ENCODE results near the gene ASAH2.

Gene ASAH2

GRCh38 chr10:50279489-50279888 is 28.2 kb upstream of the ASAH2 start:
- TF ChIP-seq GATA2 (IDR thresholded peaks at IDR 0.05; ENCODE audit: low read depth, low read length) (no peak), GATA3 (IDR thresholded peaks at IDR 0.05; ENCODE audit: low read depth, low read length) (no peak)

DNA sequence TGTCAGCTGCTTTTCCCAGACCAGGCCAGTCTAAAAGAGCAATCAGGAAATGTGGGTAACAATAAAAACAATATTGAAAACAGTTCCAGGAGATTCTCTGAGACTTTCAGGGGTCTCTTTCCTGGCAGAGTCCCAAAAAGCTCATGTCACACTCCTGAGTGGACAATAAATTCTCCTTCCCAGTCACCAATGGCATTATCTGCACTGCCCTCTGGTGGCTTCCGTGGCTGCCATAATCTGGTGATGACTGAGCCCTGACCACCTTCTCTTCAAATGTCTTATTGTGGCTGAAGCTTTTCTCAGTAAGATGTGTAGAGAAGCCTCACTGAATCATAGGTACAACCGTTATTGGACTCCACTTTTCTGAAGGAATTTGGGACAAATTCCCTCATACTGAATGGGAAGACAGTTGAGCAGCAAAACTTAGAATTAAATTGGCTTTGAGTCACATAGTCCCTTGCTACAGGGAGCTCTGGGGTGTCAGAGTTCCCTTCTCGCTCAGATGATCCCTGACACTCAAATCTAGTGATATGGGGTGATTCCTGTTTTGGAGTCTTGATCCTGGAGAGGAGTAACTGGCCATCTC is 24.4 kb upstream of the ASAH2 start:
- TF ChIP-seq GATA3 (IDR thresholded peaks at IDR 0.05; ENCODE audit: low read depth, low read length) = no peak
- no peak for TF ChIP-seq GATA2 (IDR thresholded peaks at IDR 0.05; ENCODE audit: low read depth, low read length)

- TF ChIP-seq GATA3 (IDR thresholded peaks at IDR 0.05; ENCODE audit: low read depth, low read length) = no peak
- TF ChIP-seq GATA2 (IDR thresholded peaks at IDR 0.05; ENCODE audit: low read depth, low read length) = no peak
Observed at GRCh38 chr10:50272531-50272930, 21.2 kb upstream of the ASAH2 start.

- TF ChIP-seq GATA2 (IDR thresholded peaks at IDR 0.05; ENCODE audit: low read depth, low read length) (no peak), GATA3 (IDR thresholded peaks at IDR 0.05; ENCODE audit: low read depth, low read length) (no peak)
Observed at GRCh38 chr10:50271564-50272250, 20.4 kb upstream of the ASAH2 start.

DNA sequence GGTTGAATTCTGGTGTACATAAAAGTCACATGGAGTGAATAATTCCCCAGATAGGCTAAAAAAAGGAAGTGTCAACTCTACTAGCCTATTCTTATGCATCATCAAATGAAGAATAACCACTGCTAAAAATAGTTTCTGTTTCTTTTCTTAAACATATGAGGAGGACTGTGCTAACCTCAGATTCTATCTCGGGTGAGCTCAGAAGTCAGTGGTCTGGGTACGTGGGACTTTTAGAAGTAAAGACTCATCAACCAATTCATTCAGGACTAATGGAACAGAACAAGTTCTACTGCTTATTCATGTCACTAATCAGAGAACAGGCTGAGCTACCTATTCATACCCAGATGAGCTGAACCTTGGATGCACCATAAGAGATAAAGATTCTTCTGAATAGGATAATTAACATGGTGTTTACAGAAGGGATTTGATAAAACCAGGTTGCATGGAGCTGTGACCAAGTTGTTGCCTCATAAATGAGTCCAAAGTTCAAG is 9.5 kb upstream of the ASAH2 start:
- TF ChIP-seq GATA3 (IDR thresholded peaks at IDR 0.05; ENCODE audit: low read depth, low read length) = no peak
- TF ChIP-seq GATA2 (IDR thresholded peaks at IDR 0.05; ENCODE audit: low read depth, low read length) = no peak

DNA sequence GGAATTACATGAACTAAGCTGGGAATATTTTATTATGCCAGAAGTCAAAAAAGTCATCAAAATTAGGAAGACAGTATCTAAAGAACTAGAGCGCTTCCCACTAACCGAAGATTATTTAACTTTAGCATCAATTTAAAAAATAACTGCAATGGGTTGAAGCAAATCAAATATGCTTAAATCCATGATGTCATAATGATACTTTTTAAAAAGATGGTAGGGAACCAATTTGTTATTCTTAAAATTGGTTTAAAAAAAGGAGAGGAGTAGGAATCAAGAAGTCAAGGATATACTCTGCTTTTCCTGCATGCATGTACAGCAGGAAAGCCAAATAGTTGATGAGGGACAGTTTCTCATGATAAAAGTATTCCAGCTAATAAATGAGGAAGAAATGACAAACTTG is 3.2 kb upstream of the ASAH2 start:
- TF ChIP-seq GATA2 (IDR thresholded peaks at IDR 0.05; ENCODE audit: low read depth, low read length) (no peak), GATA3 (IDR thresholded peaks at IDR 0.05; ENCODE audit: low read depth, low read length) (no peak)

GRCh38 chr10:50250096-50250854 is 1.0 kb downstream of the ASAH2 start:
- TF ChIP-seq GATA3 (IDR thresholded peaks at IDR 0.05; ENCODE audit: low read depth, low read length) (no peak), GATA2 (IDR thresholded peaks at IDR 0.05; ENCODE audit: low read depth, low read length) (no peak)

- no peak for TF ChIP-seq GATA2 (IDR thresholded peaks at IDR 0.05; ENCODE audit: low read depth, low read length)
- TF ChIP-seq GATA3 (IDR thresholded peaks at IDR 0.05; ENCODE audit: low read depth, low read length) = no peak
Observed at GRCh38 chr10:50248598-50248997, 2.7 kb downstream of the ASAH2 start.

GRCh38 chr10:50248062-50248461 is 3.3 kb downstream of the ASAH2 start:
- TF ChIP-seq GATA2 (IDR thresholded peaks at IDR 0.05; ENCODE audit: low read depth, low read length) (no peak), GATA3 (IDR thresholded peaks at IDR 0.05; ENCODE audit: low read depth, low read length) (no peak)

GRCh38 chr10:50244201-50244600 is 7.1 kb downstream of the ASAH2 start:
- no peak for TF ChIP-seq GATA3 (IDR thresholded peaks at IDR 0.05; ENCODE audit: low read depth, low read length)
- no peak for TF ChIP-seq GATA2 (IDR thresholded peaks at IDR 0.05; ENCODE audit: low read depth, low read length)

- no peak for TF ChIP-seq GATA3 (IDR thresholded peaks at IDR 0.05; ENCODE audit: low read depth, low read length)
- no peak for TF ChIP-seq GATA2 (IDR thresholded peaks at IDR 0.05; ENCODE audit: low read depth, low read length)
Observed at GRCh38 chr10:50242777-50243176, 8.5 kb downstream of the ASAH2 start.

- TF ChIP-seq GATA2 (IDR thresholded peaks at IDR 0.05; ENCODE audit: low read depth, low read length) (no peak), GATA3 (IDR thresholded peaks at IDR 0.05; ENCODE audit: low read depth, low read length) (no peak)
Observed at GRCh38 chr10:50234486-50234885, 16.8 kb downstream of the ASAH2 start.

DNA sequence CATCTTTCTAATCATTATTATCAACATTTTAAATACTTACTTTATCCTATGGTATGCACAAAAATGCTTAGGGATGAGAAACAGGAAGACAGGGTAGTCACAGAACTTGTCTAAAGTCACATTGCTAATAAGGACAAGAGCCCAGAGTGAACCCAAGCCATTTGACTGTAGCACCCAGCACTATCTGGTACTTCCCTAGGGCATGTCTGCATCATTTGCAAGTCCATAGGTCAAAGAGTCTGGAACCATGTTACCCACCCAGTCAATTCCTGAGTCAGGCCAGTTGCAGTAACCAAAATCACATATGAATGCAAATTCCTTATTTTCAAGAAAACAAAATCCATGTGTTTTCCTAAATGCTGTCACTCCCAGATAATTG is 19.1 kb downstream of the ASAH2 start:
- no peak for TF ChIP-seq GATA2 (IDR thresholded peaks at IDR 0.05; ENCODE audit: low read depth, low read length)
- TF ChIP-seq GATA3 (IDR thresholded peaks at IDR 0.05; ENCODE audit: low read depth, low read length) = no peak

DNA sequence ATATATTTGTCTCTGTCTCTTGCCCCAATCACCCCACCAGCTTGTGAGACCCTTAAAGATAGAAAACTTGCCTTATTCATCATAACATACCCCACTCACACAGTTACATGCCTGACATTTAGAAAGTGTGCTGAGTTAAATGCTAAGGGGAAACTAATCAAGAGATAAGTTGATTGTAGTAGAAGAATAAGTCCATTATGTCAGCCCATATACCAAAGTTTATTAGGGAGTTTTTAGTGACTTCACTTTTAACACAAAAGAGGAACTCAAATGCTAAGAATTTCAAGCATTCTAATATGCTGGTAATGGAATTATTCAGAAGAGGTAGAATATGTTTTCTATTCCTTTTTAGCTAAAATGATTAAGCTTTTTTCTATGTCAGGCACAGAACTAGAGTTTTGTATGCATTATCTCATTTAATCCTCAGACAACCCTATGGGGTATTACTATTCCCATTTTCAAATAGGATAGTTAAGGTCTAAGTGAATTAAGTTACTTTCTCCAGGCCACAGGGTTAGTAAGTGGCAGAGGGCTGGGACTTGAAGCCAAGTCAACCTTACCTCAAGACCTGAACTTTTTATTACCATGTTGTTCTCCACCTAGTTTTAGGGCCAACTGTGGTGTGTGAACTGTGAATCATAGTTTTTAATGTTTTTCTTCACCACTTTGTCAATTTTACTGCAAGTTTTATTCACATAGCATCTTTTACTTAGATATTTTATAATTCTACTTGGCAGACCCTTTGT is 19.6 kb downstream of the ASAH2 start:
- TF ChIP-seq GATA2 (IDR thresholded peaks at IDR 0.05; ENCODE audit: low read depth, low read length) = no peak
- TF ChIP-seq GATA3 (IDR thresholded peaks at IDR 0.05; ENCODE audit: low read depth, low read length) = no peak

Measured in SH-SY5Y (cell line).